ENCODE data around the gene CYP39A1. TPM values are rescaled to one million over a fixed set of nuclear protein-coding genes. Genes with fewer than 3 reads are reported as not detected.

The CYP39A1 gene
- total RNA-seq, 1 experiment from 2014 or later: not detected

- TF ChIP-seq CTCF (IDR thresholded peaks at IDR 0.05; ENCODE audit: insufficient read depth in 1 of 2, low read depth in 1 of 2, low read length in 1 of 2, severe bottlenecking in 1 of 2, unreplicated experiment in 1 of 2): no peak
- intact Hi-C loops (cut with micrococcal nuclease; ENCODE audit: unreplicated experiment): loop anchor here (5.0 kb wide), 1 partner anchor 136 kb away; the partner anchor contains the start of gene RCAN2
- Histone ChIP-seq H3K36me3 (ENCODE audit: control insufficient read depth, insufficient read depth, low read length) (no peaks in the 10 kb centered on the region), H3K9me3 (no peaks in the 10 kb centered on the region), H3K4me1 (no peaks in the 10 kb centered on the region), H3K4me3 (ENCODE audit: low read depth, low read length) (no peak overlapping the region), H3K27me3 (replicated peaks; ENCODE audit: control insufficient read depth, insufficient read depth, low read length) (no peaks in the 10 kb centered on the region)
- no peaks in the 10 kb centered on the region for H3K4me1 Mint-ChIP-seq (ENCODE audit: low read depth, unreplicated experiment)
- H3K27me3 Mint-ChIP-seq (ENCODE audit: insufficient read depth, unreplicated experiment): peaks cover 4% of the 10 kb centered on the region
- H3K36me3 Mint-ChIP-seq (ENCODE audit: insufficient read depth, unreplicated experiment): no peaks in the 10 kb centered on the region
- no peak overlapping the region for H3K27ac Mint-ChIP-seq (ENCODE audit: unreplicated experiment)
- DNase-seq: no peak
- POLR2A ChIA-PET: no interaction called here
- H3K9me3 Mint-ChIP-seq (ENCODE audit: unreplicated experiment): no peaks in the 10 kb centered on the region
- H3K4me3 Mint-ChIP-seq (ENCODE audit: unreplicated experiment): no peak overlapping the region
- BruUV-seq (replicated peaks): no TSS peak
- CTCF ChIA-PET: no interaction called here
Observed at GRCh38 chr6:46628498-46628897, 24.1 kb downstream of the CYP39A1 start.

- Histone ChIP-seq H3K27me3 (replicated peaks; ENCODE audit: control insufficient read depth, insufficient read depth, low read length) (no peaks in the 10 kb centered on the region), H3K4me3 (ENCODE audit: low read depth, low read length) (no peak overlapping the region), H3K36me3 (ENCODE audit: control insufficient read depth, insufficient read depth, low read length) (no peaks in the 10 kb centered on the region), H3K4me1 (no peaks in the 10 kb centered on the region), H3K9me3 (no peaks in the 10 kb centered on the region)
- Mint-ChIP-seq H3K36me3 (ENCODE audit: insufficient read depth, unreplicated experiment) (no peaks in the 10 kb centered on the region), H3K27me3 (ENCODE audit: insufficient read depth, unreplicated experiment) (peaks cover 6% of the 10 kb centered on the region), H3K27ac (ENCODE audit: unreplicated experiment) (no peak overlapping the region), H3K4me3 (ENCODE audit: unreplicated experiment) (no peak overlapping the region), H3K4me1 (ENCODE audit: low read depth, unreplicated experiment) (no peaks in the 10 kb centered on the region), H3K9me3 (ENCODE audit: unreplicated experiment) (no peaks in the 10 kb centered on the region)
- DNase-seq: no peak
- intact Hi-C loops (cut with micrococcal nuclease; ENCODE audit: unreplicated experiment): loop anchor here (1.0 to 5.0 kb wide), 4 partner anchors 135 to 537 kb away; partner anchors contain the start of gene RCAN2
- no peak for TF ChIP-seq CTCF (IDR thresholded peaks at IDR 0.05; ENCODE audit: insufficient read depth in 1 of 2, low read depth in 1 of 2, low read length in 1 of 2, severe bottlenecking in 1 of 2, unreplicated experiment in 1 of 2)
- CTCF ChIA-PET: no interaction called here
- POLR2A ChIA-PET: no interaction called here
- no TSS peak for BruUV-seq (replicated peaks)
Observed at GRCh38 chr6:46626976-46627375, 25.6 kb downstream of the CYP39A1 start.

DNA sequence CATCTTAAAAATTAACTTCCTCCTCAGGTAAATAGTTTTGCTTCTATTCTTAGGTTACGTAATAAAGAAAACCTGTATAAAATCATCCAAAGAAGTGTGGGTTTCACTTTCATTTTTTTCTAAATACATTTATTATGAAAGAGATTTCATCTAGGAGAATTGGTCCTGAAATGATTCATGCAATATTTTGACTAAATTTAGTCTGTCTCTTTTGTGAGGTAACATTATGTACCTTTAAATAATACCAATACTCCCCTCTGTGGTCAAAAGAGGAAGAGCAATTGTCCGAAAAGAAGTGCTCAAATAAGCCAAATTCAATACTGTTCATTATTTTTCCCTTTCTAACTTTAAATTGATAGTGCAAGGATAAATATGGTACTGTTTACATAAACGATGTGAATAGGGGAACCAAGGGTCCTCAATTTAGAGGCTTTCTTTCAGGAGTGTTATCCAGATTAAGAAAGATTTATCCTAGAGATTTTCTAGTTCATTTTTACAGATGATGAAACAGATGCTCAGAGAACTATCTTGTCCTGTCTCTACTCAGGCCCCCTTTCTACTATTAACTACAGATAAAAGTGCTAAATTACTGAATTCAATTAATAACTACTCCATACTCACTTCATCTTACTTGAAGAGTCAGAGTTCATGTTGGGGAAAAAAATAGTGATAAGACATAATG, 26.2 kb downstream of the CYP39A1 start:
- Histone ChIP-seq H3K27me3 (replicated peaks; ENCODE audit: control insufficient read depth, insufficient read depth, low read length) (no peaks in the 10 kb centered on the region), H3K4me3 (ENCODE audit: low read depth, low read length) (no peak overlapping the region), H3K4me1 (no peaks in the 10 kb centered on the region), H3K9me3 (no peaks in the 10 kb centered on the region), H3K36me3 (ENCODE audit: control insufficient read depth, insufficient read depth, low read length) (no peaks in the 10 kb centered on the region)
- Mint-ChIP-seq H3K27ac (ENCODE audit: unreplicated experiment) (no peak overlapping the region), H3K4me1 (ENCODE audit: low read depth, unreplicated experiment) (no peaks in the 10 kb centered on the region), H3K27me3 (ENCODE audit: insufficient read depth, unreplicated experiment) (peaks cover 8% of the 10 kb centered on the region), H3K9me3 (ENCODE audit: unreplicated experiment) (no peaks in the 10 kb centered on the region), H3K4me3 (ENCODE audit: unreplicated experiment) (no peak overlapping the region), H3K36me3 (ENCODE audit: insufficient read depth, unreplicated experiment) (no peaks in the 10 kb centered on the region)
- CTCF ChIA-PET: no interaction called here
- intact Hi-C loops (cut with micrococcal nuclease; ENCODE audit: unreplicated experiment): loop anchor here (1.0 to 5.0 kb wide), 4 partner anchors 134 to 536 kb away; partner anchors contain the start of gene RCAN2
- peak in 1 of 2 experiments; percentile 16 for DNase-seq
- TF ChIP-seq CTCF (IDR thresholded peaks at IDR 0.05; ENCODE audit: insufficient read depth in 1 of 2, low read depth in 1 of 2, low read length in 1 of 2, severe bottlenecking in 1 of 2, unreplicated experiment in 1 of 2): peak; percentile 35 to 64
- POLR2A ChIA-PET: no interaction called here
- no TSS peak for BruUV-seq (replicated peaks)
